Naive thymus-derived CD4-positive, alpha-beta T cell (primary cell): ENCODE measurements around the gene RAD51B. TPM values are rescaled to one million over a fixed set of nuclear protein-coding genes. Genes with fewer than 3 reads are reported as not detected.

ENCODE experiments used
- ATAC-seq: fragments of 150-1000 bp; cut with Tn5 transposase; 2 replicates; pipeline ENCODE4 v1.10.0; 2021; ENCODE audit warnings: mild to moderate bottlenecking, moderate library complexity
- CTCF ChIA-PET: fragments of 350-600 bp; sonication (Branson Sonifier 250); formaldehyde crosslinking; loops from one replicate; lab custom pipeline; 2021; ENCODE audit warnings: antibody characterized with exemption; lab: Charles Lee
- POLR2A ChIA-PET: fragments of 350-600 bp; sonication (Branson Sonifier 250); formaldehyde crosslinking; loops from one replicate; lab custom pipeline; 2021; ENCODE audit warnings: antibody characterized with exemption, inconsistent platforms; lab: Charles Lee
- DNase-seq, 9 donors: peaks; one replicate each; pipeline versions ENCODE4 v3.0.0 to v3.0.0-alpha.2; 2020 to 2022; ENCODE audit warnings: mixed read lengths in 1 of 9
- H3K27ac ChIP-seq: one replicate; pipeline ENCODE4 v1.7.0; 2013; ENCODE audit warnings: mild to moderate bottlenecking, low read depth, low read length, moderate library complexity
- H3K27me3 ChIP-seq, 2 donors: one replicate each; pipeline ENCODE4 v1.7.0; 2013; ENCODE audit warnings: low read length in 2 of 2, mild to moderate bottlenecking in 2 of 2, moderate library complexity in 2 of 2; ENCODE audit not compliant: control insufficient read depth in 2 of 2, insufficient read depth in 2 of 2
- H3K36me3 ChIP-seq, 3 experiments: 1 replicate in 2 of 3; 2 replicates in 1 of 3; pipeline ENCODE4 v1.7.0; 2013; ENCODE audit warnings: low read length in 3 of 3, mild to moderate bottlenecking in 3 of 3, moderate library complexity in 1 of 3; ENCODE audit not compliant: insufficient read depth in 3 of 3, control insufficient read depth in 2 of 3
- H3K4me1 ChIP-seq, 2 donors: one replicate each; pipeline ENCODE4 v1.7.0; 2013; ENCODE audit warnings: low read length in 2 of 2, mild to moderate bottlenecking in 2 of 2, moderate library complexity in 1 of 2; ENCODE audit not compliant: control insufficient read depth in 2 of 2, insufficient read depth in 2 of 2
- H3K4me3 ChIP-seq: 2 replicates; pipeline ENCODE4 v1.7.0; 2013; ENCODE audit warnings: mild to moderate bottlenecking, low read length
- H3K9me3 ChIP-seq, 3 experiments: 1 replicate in 2 of 3; 2 replicates in 1 of 3; pipeline ENCODE4 v1.7.0; 2013; ENCODE audit warnings: low read length in 3 of 3; ENCODE audit not compliant: control insufficient read depth in 2 of 3
- H3K27ac Mint-ChIP-seq, 9 donors: one replicate each; pipeline ENCODE4 v1.8.0; 2020 to 2022; ENCODE audit warnings: mixed read lengths in 9 of 9, mild to moderate bottlenecking in 8 of 9, moderate library complexity in 5 of 9, inconsistent platforms in 2 of 9
- H3K27me3 Mint-ChIP-seq, 5 donors: one replicate each; pipeline ENCODE4 v1.8.0; 2021 to 2022; ENCODE audit warnings: mixed read lengths in 5 of 5, mild to moderate bottlenecking in 1 of 5
- H3K36me3 Mint-ChIP-seq, 5 donors: one replicate each; pipeline ENCODE4 v1.8.0; 2020 to 2022; ENCODE audit warnings: mixed read lengths in 5 of 5, mild to moderate bottlenecking in 3 of 5, inconsistent platforms in 1 of 5
- H3K4me1 Mint-ChIP-seq, 7 donors: one replicate each; pipeline ENCODE4 v1.8.0; 2020 to 2022; ENCODE audit warnings: mixed read lengths in 7 of 7, mild to moderate bottlenecking in 3 of 7, inconsistent platforms in 1 of 7
- H3K4me3 Mint-ChIP-seq, 10 donors: one replicate each; pipeline ENCODE4 v1.8.0; 2020 to 2022; ENCODE audit warnings: mild to moderate bottlenecking in 10 of 10, mixed read lengths in 10 of 10, moderate library complexity in 6 of 10, inconsistent platforms in 2 of 10
- H3K9me3 Mint-ChIP-seq, 11 donors: one replicate each; pipeline ENCODE4 v1.8.0; 2020 to 2022; ENCODE audit warnings: mixed read lengths in 11 of 11, mild to moderate bottlenecking in 4 of 11, inconsistent platforms in 1 of 11, moderate library complexity in 1 of 11
- intact Hi-C, 2 donors: fragments of 100-400 bp; cut with micrococcal nuclease; formaldehyde crosslinking; loops; one replicate each; pipeline ENCODE4 v1.15.1; 2023
- polyA plus RNA-seq, 2 donors: library from polyadenylated mRNA; unstranded; fragments of 300-500 nt; fragmentation: Illumina TruSeq; gene quantifications; one replicate each; pipeline ENCODE4 v1.2.3, GENCODE V29; 2021
- total RNA-seq, 6 experiments: library from RNA in 5 of 6; stranded (reverse) in 5 of 6; gene quantifications; 1 replicate in 5 of 6; 2 replicates in 1 of 6; pipeline ENCODE4 v1.2.3 and lab custom pipeline; 2021 to 2026

RAD51B gene
- total and polyA plus RNA-seq, 7 experiments from 2014 or later = 15.0 to 42.2 (median 28.8) TPM

GRCh38 chr14:67908052-67908754 lies 88.6 kb downstream of the RAD51B start:
- no peak for DNase-seq
- POLR2A ChIA-PET = interaction anchor here (0.6 kb wide), 1 partner anchor 1785 kb away, joined by 3 read pairs; no protein-coding TSS in a partner anchor
- Mint-ChIP-seq H3K4me1 (peaks cover 0 to 2% (median 0%) of the 10 kb centered on the region in 7 donors), H3K27ac (no peak overlapping the region), H3K4me3 (no peak overlapping the region), H3K9me3 (peaks cover 0 to 23% (median 6%) of the 10 kb centered on the region in 11 donors), H3K36me3 (peaks cover 4 to 37% (median 18%) of the 10 kb centered on the region in 5 donors), H3K27me3 (no peaks in the 10 kb centered on the region)
- intact Hi-C loops = no loop called here
- no peak overlapping the region for H3K4me3 ChIP-seq
- no peaks in the 10 kb centered on the region for H3K36me3 ChIP-seq
- no peaks in the 10 kb centered on the region for H3K27me3 ChIP-seq
- no peak for ATAC-seq
- H3K27ac ChIP-seq = no peak overlapping the region
- no peaks in the 10 kb centered on the region for H3K9me3 ChIP-seq
- H3K4me1 ChIP-seq = no peaks in the 10 kb centered on the region
- CTCF ChIA-PET = interaction anchor here (0.6 kb wide), 1 partner anchor 289 kb away, joined by 3 read pairs; no protein-coding TSS in a partner anchor

DNA sequence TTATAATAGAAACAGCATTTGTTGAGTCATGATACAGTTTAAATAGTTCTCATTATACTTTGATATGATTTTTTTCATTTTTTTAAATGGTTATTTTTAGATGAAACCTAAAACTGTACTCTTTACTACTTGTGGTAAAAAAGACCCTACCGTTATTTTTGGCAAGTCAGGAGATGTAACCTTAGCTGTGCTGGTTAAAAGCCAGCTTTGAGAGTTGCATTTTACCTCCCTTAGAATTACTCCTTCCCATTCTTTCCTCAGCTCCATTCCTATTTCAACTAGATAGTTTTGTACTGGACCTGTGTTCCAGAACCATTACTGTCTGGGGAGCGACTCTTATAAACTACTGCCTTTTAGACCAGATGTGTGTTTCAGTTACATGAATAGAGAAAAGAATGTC lies 92.0 kb downstream of the RAD51B start:
- Mint-ChIP-seq H3K27me3 (no peaks in the 10 kb centered on the region), H3K36me3 (peaks cover 0 to 12% (median 3%) of the 10 kb centered on the region in 5 donors)

DNA sequence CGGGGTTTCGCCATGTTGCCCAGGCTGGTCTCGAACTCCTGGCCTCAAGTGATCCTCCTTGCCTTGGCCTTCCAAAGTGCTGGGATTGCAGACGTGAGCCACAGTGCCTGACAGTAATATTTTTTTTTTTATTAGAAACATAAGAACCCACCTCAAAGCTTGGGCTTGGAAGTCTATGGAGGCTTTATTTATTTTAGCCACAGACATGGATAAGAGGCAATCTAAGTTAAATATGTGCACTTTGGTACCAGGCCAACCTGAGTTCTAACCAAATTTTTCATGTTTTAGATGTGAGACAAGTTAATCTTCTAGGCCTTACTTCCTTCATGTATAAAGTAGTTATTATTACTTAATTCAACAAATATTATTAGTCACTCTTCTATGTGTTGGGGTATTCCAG lies 96.9 kb downstream of the RAD51B start:
- Histone ChIP-seq H3K4me1 (no peaks in the 10 kb centered on the region), H3K27me3 (no peaks in the 10 kb centered on the region), H3K36me3 (no peaks in the 10 kb centered on the region), H3K27ac (no peak overlapping the region), H3K4me3 (no peak overlapping the region), H3K9me3 (no peaks in the 10 kb centered on the region)
- Mint-ChIP-seq H3K9me3 (no peaks in the 10 kb centered on the region), H3K27me3 (no peaks in the 10 kb centered on the region), H3K36me3 (peaks cover 0 to 4% (median 0%) of the 10 kb centered on the region in 5 donors), H3K4me3 (no peak overlapping the region), H3K4me1 (no peaks in the 10 kb centered on the region), H3K27ac (no peak overlapping the region)
- CTCF ChIA-PET = interaction anchor here (0.7 to 1.2 kb wide), 2 partner anchors 37 to 468 kb away, joined by 3 read pairs; no protein-coding TSS in a partner anchor
- POLR2A ChIA-PET = no interaction called here
- no peak for ATAC-seq
- intact Hi-C loops = no loop called here
- no peak for DNase-seq

More for the DNA sequence above, 92.0 kb downstream of the RAD51B start:
- Histone ChIP-seq H3K27me3 (no peaks in the 10 kb centered on the region), H3K9me3 (no peaks in the 10 kb centered on the region), H3K36me3 (no peaks in the 10 kb centered on the region), H3K4me3 (no peak overlapping the region), H3K4me1 (no peaks in the 10 kb centered on the region), H3K27ac (no peak overlapping the region)
- DNase-seq (no peak), ATAC-seq (no peak)
- Mint-ChIP-seq H3K4me3 (no peak overlapping the region), H3K4me1 (peaks cover 0 to 2% (median 0%) of the 10 kb centered on the region in 7 donors), H3K9me3 (no peaks in the 10 kb centered on the region), H3K27ac (no peak overlapping the region)
- CTCF ChIA-PET = no interaction called here
- intact Hi-C loops = no loop called here
- POLR2A ChIA-PET = no interaction called here

- Histone ChIP-seq H3K27me3 (no peaks in the 10 kb centered on the region), H3K36me3 (no peaks in the 10 kb centered on the region), H3K9me3 (no peaks in the 10 kb centered on the region), H3K27ac (no peak overlapping the region), H3K4me1 (no peaks in the 10 kb centered on the region), H3K4me3 (no peak overlapping the region)
- DNase-seq = no peak
- peaks cover 0 to 4% (median 0%) of the 10 kb centered on the region in 5 donors for H3K36me3 Mint-ChIP-seq
- no peak overlapping the region for H3K27ac Mint-ChIP-seq
- H3K9me3 Mint-ChIP-seq = no peaks in the 10 kb centered on the region
- CTCF ChIA-PET = interaction anchor here (1.2 kb wide), 1 partner anchor 469 kb away, joined by 3 read pairs; no protein-coding TSS in a partner anchor
- ATAC-seq = no peak
- H3K4me3 Mint-ChIP-seq = no peak overlapping the region
- intact Hi-C loops = no loop called here
- H3K4me1 Mint-ChIP-seq = no peaks in the 10 kb centered on the region
- no peaks in the 10 kb centered on the region for H3K27me3 Mint-ChIP-seq
- POLR2A ChIA-PET = no interaction called here
Observed at GRCh38 chr14:67917006-67917405, 97.4 kb downstream of the RAD51B start.

- H3K27ac ChIP-seq = no peak overlapping the region
- CTCF ChIA-PET = no interaction called here
- H3K27me3 Mint-ChIP-seq = no peaks in the 10 kb centered on the region
- no peaks in the 10 kb centered on the region for H3K9me3 Mint-ChIP-seq
- H3K9me3 ChIP-seq = no peaks in the 10 kb centered on the region
- H3K4me3 ChIP-seq = no peak overlapping the region
- H3K4me3 Mint-ChIP-seq = no peak overlapping the region
- DNase-seq (no peak), ATAC-seq (no peak)
- no peaks in the 10 kb centered on the region for H3K4me1 ChIP-seq
- no peaks in the 10 kb centered on the region for H3K4me1 Mint-ChIP-seq
- no peak overlapping the region for H3K27ac Mint-ChIP-seq
- H3K36me3 Mint-ChIP-seq = peaks cover 0 to 8% (median 3%) of the 10 kb centered on the region in 5 donors
- no peaks in the 10 kb centered on the region for H3K27me3 ChIP-seq
- intact Hi-C loops = no loop called here
- POLR2A ChIA-PET = no interaction called here
- no peaks in the 10 kb centered on the region for H3K36me3 ChIP-seq
Observed at GRCh38 chr14:67918838-67919237, 99.3 kb downstream of the RAD51B start.

GRCh38 chr14:67919259-67920032 lies 99.9 kb downstream of the RAD51B start:
- ATAC-seq (no peak), DNase-seq (no peak)
- H3K9me3 Mint-ChIP-seq = peaks cover 0 to 5% (median 0%) of the 10 kb centered on the region in 11 donors
- POLR2A ChIA-PET = no interaction called here
- no peaks in the 10 kb centered on the region for H3K4me1 ChIP-seq
- H3K27ac ChIP-seq = no peak overlapping the region
- CTCF ChIA-PET = no interaction called here
- no peaks in the 10 kb centered on the region for H3K4me1 Mint-ChIP-seq
- H3K27me3 ChIP-seq = no peaks in the 10 kb centered on the region
- H3K27ac Mint-ChIP-seq = no peak overlapping the region
- H3K36me3 ChIP-seq = no peaks in the 10 kb centered on the region
- no peaks in the 10 kb centered on the region for H3K9me3 ChIP-seq
- H3K4me3 Mint-ChIP-seq = no peak overlapping the region
- H3K36me3 Mint-ChIP-seq = peaks cover 0 to 14% (median 6%) of the 10 kb centered on the region in 5 donors
- intact Hi-C loops = loop anchor here in 1 of 2 donors (5.0 kb wide), 1 partner anchor 673 kb away; no protein-coding TSS in a partner anchor
- no peak overlapping the region for H3K4me3 ChIP-seq
- no peaks in the 10 kb centered on the region for H3K27me3 Mint-ChIP-seq
